Testis (tissue), 2 donors: ENCODE measurements around the gene CCDC117.

Source experiments
- POLR2A ChIP-seq: fragments of 450-650 bp; IDR thresholded peaks from one replicate; pipeline ENCODE4 v1.6.1; 2017; ENCODE audit warnings: antibody characterized with exemption, mild to moderate bottlenecking, moderate library complexity
- TF ChIP-seq, protein P1 (sequence below), 3 experiments: fragments of 450-650 bp in 2 of 3; fragments of 200-600 bp in 1 of 3; sonication (generic) in 1 of 3; IDR thresholded peaks; one replicate each; pipeline ENCODE4 v1.5.1; 2016 to 2019; ENCODE audit warnings: antibody characterized with exemption in 3 of 3, mild to moderate bottlenecking in 2 of 3, moderate library complexity in 1 of 3

DNA sequence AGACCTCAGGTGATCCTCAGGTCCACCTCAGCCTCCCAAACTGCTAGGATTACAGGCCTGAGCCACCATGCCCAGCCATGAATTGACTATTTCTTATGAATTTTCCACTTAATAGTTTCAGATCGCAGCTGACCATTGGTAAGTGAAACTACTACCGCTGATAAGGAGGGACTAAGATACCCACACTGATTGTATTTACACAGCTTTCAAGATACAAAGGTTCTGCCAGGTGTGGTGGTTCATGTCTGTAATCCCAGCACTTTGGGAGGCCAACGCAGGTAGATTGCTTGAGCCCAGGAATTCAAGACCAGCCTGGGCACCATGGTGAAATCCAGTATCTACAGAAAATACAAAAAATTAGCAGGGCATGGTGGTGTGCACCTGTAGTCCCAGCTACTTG lies 34.8 kb upstream of the CCDC117 start:
- TF ChIP-seq, protein P1, sequence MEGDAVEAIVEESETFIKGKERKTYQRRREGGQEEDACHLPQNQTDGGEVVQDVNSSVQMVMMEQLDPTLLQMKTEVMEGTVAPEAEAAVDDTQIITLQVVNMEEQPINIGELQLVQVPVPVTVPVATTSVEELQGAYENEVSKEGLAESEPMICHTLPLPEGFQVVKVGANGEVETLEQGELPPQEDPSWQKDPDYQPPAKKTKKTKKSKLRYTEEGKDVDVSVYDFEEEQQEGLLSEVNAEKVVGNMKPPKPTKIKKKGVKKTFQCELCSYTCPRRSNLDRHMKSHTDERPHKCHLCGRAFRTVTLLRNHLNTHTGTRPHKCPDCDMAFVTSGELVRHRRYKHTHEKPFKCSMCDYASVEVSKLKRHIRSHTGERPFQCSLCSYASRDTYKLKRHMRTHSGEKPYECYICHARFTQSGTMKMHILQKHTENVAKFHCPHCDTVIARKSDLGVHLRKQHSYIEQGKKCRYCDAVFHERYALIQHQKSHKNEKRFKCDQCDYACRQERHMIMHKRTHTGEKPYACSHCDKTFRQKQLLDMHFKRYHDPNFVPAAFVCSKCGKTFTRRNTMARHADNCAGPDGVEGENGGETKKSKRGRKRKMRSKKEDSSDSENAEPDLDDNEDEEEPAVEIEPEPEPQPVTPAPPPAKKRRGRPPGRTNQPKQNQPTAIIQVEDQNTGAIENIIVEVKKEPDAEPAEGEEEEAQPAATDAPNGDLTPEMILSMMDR (IDR thresholded peaks at IDR 0.05), result no peak
- no peak for TF ChIP-seq POLR2A
